HG03064 (cell line): Measurements from ENCODE around the gene SLCO3A1.

Experiments
- ATAC-seq: cut with Tn5 transposase; IDR thresholded peaks from one replicate; pipeline ENCODE4 v1.9.1; 2021; ENCODE audit warnings: low read depth; ENCODE audit not compliant: unreplicated experiment

SLCO3A1 gene

DNA sequence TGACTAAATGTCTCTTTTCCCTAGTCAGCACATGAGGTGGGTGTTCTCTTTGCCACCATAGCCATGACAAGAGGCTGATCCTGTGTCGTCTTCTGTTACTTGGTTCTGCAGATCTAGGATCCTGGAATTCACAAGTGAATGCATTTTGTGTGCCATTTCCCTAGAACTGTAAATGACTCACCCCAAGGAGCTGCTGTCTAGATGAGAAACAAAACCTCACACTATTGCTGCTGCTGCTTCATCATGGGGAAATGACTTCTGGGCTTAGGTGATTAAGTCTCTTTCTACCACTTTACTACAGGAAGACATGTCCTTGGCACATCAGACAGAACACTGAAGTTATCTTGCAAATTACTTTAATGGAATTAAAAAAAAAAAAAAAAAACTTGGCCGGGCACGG is 54.9 kb downstream of the SLCO3A1 start:
- ATAC-seq, result no peak

GRCh38 chr15:91909111-91909510 is 55.6 kb downstream of the SLCO3A1 start:
- no peak for ATAC-seq

- ATAC-seq, result no peak
Measured at GRCh38 chr15:91909574-91909973, 56.1 kb downstream of the SLCO3A1 start.

- ATAC-seq, result no peak
Measured at GRCh38 chr15:91911844-91912243, 58.3 kb downstream of the SLCO3A1 start.

- ATAC-seq, result no peak
Measured at GRCh38 chr15:91912336-91912735, 58.8 kb downstream of the SLCO3A1 start.

DNA sequence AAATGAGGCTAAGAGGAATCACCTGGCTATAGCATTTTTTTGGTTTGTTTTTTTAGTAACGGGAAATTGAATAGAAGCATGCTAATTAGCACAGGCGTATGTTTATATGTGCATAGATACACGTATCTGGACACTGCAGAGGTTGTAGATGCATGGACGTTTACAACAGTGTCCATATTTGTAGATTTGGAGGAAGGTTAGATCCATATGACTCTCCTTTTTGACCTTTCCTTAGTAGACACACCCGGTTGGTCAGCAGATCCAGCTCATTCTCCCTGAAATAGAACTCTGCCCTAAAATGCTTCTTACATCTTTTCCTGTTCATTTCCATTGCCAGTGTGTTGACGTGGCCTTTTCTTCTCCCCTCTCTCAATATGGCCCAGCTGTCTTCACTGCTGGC is 60.1 kb downstream of the SLCO3A1 start:
- ATAC-seq, result no peak

- no peak for ATAC-seq
Measured at GRCh38 chr15:91915576-91915975, 62.1 kb downstream of the SLCO3A1 start.

- ATAC-seq, result no peak
Measured at GRCh38 chr15:91916051-91916450, 62.5 kb downstream of the SLCO3A1 start.

- ATAC-seq, result no peak
Measured at GRCh38 chr15:91917686-91918360, 64.3 kb downstream of the SLCO3A1 start.

- ATAC-seq, result no peak
Measured at GRCh38 chr15:91919014-91919534, 65.6 kb downstream of the SLCO3A1 start.

DNA sequence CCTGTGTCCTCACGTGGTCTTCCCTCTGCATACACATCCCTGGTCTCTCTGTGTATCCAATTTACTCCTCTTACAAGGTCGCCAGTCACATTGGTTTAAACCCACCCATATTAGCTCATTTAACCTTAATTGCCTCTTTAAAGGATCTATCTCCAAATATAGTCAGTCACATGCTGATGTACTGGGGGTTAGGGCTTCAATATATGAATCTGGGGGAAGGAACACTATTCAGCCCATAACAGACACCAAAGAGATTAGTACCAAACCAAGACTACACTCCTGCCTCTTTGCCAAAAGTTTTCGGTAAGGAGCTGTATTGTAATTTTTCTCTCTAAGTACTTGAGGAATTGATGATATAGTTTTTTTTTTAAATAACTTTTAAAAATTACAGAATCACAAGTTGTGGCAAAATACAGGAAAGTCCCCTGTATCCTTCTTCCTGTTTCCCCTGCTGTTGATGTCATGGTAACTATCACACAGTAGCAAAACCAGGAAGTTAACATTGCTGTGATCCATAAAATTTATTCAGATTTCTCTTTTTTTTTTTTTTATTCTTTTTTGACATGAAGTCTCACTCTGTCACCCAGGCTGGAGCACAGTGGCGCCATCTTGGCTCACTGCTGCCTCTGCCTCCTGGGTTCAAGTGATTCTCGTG is 67.8 kb downstream of the SLCO3A1 start:
- ATAC-seq, result no peak

GRCh38 chr15:91921843-91922198 is 68.3 kb downstream of the SLCO3A1 start:
- ATAC-seq, result no peak

DNA sequence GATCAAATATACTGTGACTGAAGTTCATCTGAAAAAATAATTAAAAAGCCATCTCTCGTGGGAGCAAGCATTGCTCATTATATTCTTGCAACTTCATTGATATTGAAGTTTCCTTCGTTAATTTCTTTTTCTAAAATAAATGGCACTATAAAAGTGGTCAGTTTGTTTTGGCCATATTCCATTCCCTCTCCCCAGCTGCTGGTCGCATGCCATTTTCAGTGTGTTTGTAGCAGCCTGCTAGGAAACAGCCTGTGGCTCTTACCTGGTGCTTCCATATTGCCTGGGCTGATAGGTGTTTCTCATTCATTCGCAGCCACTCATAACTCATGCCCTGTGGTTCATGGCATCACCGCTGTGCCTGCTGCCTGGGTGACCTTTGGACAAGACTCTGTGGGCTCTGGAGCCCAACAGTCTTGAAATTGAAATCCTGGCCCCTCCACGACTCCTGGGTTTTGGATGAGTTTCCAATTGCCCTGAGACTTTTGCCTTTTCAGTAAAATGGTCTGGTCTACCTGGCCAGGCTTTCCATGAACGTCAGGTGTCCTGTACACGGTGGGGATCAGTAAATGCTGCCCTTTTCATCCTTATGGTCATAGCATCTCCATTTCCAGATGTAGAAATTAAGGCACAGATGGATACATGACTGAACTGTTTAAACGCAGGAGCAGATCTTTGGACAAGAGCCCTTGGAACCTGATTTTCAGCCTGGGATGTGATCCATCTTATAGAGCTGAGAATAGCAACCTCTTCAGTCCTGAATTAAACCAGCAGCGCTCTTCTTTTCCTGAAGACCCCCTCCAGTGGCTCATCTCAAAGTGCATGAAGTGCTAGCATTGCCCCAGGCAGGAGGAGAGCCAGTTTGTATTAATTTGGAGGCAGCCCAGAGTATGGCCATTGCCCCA is 69.4 kb downstream of the SLCO3A1 start:
- ATAC-seq, result no peak

GRCh38 chr15:91924183-91924582 is 70.7 kb downstream of the SLCO3A1 start:
- ATAC-seq, result no peak

GRCh38 chr15:91924837-91925495 is 71.5 kb downstream of the SLCO3A1 start:
- ATAC-seq, result no peak

DNA sequence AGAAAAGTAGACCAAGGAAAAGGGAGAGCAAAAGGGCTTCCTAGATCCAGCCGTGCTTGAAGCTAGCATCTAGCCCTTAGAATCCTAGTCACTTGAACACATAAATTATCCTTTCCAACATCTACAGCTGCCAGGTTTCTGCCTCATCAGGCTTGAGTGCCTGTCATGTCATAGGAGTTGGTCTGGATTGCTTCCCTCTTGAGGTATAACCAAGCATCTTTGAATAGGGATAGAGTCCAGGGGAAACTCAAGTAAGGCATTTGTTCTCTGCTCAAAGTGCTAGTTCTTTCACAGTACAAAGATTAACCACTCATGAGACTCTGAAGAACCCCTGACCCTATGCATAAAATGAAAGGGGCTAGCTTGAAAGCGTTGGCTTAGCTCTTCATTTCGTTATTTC is 72.3 kb downstream of the SLCO3A1 start:
- ATAC-seq, result no peak

DNA sequence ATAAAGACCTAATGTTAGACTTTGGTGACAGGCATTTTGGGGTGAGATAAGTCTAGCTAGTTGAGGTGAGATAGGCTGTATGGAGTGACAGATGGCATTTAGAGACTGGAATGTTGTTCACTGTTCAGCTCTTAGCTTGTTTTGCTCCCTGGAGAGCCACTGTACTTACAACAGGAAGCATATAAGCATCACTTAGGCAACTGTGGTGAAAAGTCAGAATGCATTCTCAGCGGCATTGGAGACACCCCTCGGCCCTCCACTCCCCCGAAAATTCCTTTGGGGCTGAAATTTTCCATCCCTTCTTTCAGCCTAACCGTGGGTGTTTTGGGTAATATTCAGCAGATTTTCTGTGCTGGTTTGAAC is 73.4 kb downstream of the SLCO3A1 start:
- ATAC-seq, result no peak

DNA sequence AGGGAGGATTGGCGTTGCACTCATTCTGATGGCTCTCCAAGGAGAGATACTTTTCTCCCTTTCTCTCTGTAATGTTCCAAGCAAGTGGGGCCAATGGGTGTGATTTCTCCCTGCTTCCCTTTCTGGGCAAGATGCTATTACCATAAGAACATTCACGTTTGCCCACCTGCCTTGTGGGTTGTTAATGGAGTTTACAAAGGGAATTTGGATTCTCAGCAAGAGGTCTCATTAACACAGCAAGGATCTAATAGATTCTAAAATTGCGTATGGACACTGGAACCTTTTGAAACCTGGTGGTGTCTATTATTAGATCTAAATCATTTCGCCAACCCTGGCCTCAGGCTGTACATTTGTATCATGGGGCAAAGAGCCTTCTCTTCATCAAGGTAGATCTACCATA is 74.1 kb downstream of the SLCO3A1 start:
- no peak for ATAC-seq

GRCh38 chr15:91928675-91929074 is 75.2 kb downstream of the SLCO3A1 start:
- no peak for ATAC-seq

GRCh38 chr15:91929509-91929908 is 76.0 kb downstream of the SLCO3A1 start:
- ATAC-seq, result no peak

DNA sequence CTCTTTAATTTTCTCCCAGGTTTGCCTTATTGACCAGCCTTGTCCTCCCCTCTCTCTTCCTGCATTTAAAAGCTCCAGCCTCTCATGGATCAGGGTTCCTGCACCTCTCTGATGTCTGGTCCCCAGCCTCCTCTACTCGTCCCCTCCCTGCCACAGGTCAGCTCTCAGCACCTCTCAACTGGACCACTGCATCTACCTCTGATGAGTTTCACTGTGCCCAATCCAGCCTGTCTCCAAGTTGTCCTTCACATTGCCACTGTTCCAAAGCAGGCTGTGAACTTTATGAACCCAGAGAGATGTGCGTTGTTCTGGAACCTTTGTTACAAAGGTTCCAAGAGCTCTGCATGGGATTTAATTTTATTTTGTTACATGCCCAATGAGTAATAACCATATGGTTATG is 76.6 kb downstream of the SLCO3A1 start:
- no peak for ATAC-seq
